Osteocyte (in vitro differentiated cells): Measurements from ENCODE around the gene MRPL52. TPM values are rescaled to one million over a fixed set of nuclear protein-coding genes. Genes with fewer than 3 reads are reported as not detected.

ENCODE experiments used
- DNase-seq: peaks from one replicate; pipeline ENCODE4 v3.0.0; 2021; ENCODE audit warnings: mixed read lengths; ENCODE audit not compliant: unreplicated experiment; ENCODE audit errors: extremely low spot score
- H3K27ac Mint-ChIP-seq: one replicate; pipeline ENCODE4 v1.8.0; 2021; ENCODE audit warnings: mild to moderate bottlenecking, mixed read lengths; ENCODE audit not compliant: unreplicated experiment
- H3K27me3 Mint-ChIP-seq: one replicate; pipeline ENCODE4 v1.8.0; 2021; ENCODE audit warnings: mixed read lengths; ENCODE audit not compliant: unreplicated experiment
- H3K36me3 Mint-ChIP-seq: one replicate; pipeline ENCODE4 v1.8.0; 2021; ENCODE audit warnings: mixed read lengths; ENCODE audit not compliant: unreplicated experiment
- H3K4me1 Mint-ChIP-seq: one replicate; pipeline ENCODE4 v1.8.0; 2021; ENCODE audit warnings: mixed read lengths; ENCODE audit not compliant: unreplicated experiment
- H3K4me3 Mint-ChIP-seq: one replicate; pipeline ENCODE4 v1.8.0; 2021; ENCODE audit warnings: mild to moderate bottlenecking, moderate library complexity, mixed read lengths; ENCODE audit not compliant: unreplicated experiment
- H3K9me3 Mint-ChIP-seq: one replicate; pipeline ENCODE4 v1.8.0; 2021; ENCODE audit warnings: mixed read lengths; ENCODE audit not compliant: unreplicated experiment
- CTCF ChIP-seq: fragments of 200-600 bp; sonication (generic); IDR thresholded peaks from 2 replicates; pipeline ENCODE4 v1.5.0; 2021; ENCODE audit warnings: antibody characterized with exemption, mild to moderate bottlenecking, moderate library complexity
- total RNA-seq: library from RNA; stranded (reverse); gene quantifications from 2 replicates; pipeline ENCODE4 v1.2.1, GENCODE V29; 2021

The MRPL52 gene
- total RNA-seq, 1 donor from 2014 or later: 74.7 TPM

- Mint-ChIP-seq H3K27ac (no peak overlapping the region), H3K9me3 (no peaks in the 10 kb centered on the region), H3K4me1 (peaks cover 9% of the 10 kb centered on the region), H3K27me3 (no peaks in the 10 kb centered on the region), H3K36me3 (no peaks in the 10 kb centered on the region), H3K4me3 (no peak overlapping the region)
- no peak for TF ChIP-seq CTCF
- DNase-seq: no peak
These were observed 18.0 kb upstream of the MRPL52 start for GRCh38 chr14:22811722-22812121.

GRCh38 chr14:22812744-22813143, 16.9 kb upstream of the MRPL52 start:
- Mint-ChIP-seq H3K9me3 (no peaks in the 10 kb centered on the region), H3K4me3 (no peak overlapping the region), H3K4me1 (peaks cover 9% of the 10 kb centered on the region), H3K27ac (no peak overlapping the region), H3K27me3 (no peaks in the 10 kb centered on the region), H3K36me3 (no peaks in the 10 kb centered on the region)
- DNase-seq: no peak
- TF ChIP-seq CTCF: no peak

- Mint-ChIP-seq H3K4me1 (peaks cover 11% of the 10 kb centered on the region), H3K27me3 (no peaks in the 10 kb centered on the region), H3K4me3 (no peak overlapping the region), H3K36me3 (no peaks in the 10 kb centered on the region), H3K27ac (no peak overlapping the region), H3K9me3 (no peaks in the 10 kb centered on the region)
- no peak for TF ChIP-seq CTCF
- no peak for DNase-seq
These were observed 16.5 kb upstream of the MRPL52 start for GRCh38 chr14:22813145-22813544.

- no peak overlapping the region for H3K4me3 Mint-ChIP-seq
- TF ChIP-seq CTCF: no peak
- no peaks in the 10 kb centered on the region for H3K9me3 Mint-ChIP-seq
- no peaks in the 10 kb centered on the region for H3K36me3 Mint-ChIP-seq
- no peak overlapping the region for H3K27ac Mint-ChIP-seq
- no peak for DNase-seq
- peaks cover 18% of the 10 kb centered on the region for H3K4me1 Mint-ChIP-seq
- H3K27me3 Mint-ChIP-seq: no peaks in the 10 kb centered on the region
These were observed 15.3 kb upstream of the MRPL52 start for GRCh38 chr14:22814373-22814772.

- Mint-ChIP-seq H3K4me1 (peaks cover 26% of the 10 kb centered on the region), H3K27ac (no peak within 1 kb of the TSS), H3K9me3 (no peaks in the 10 kb centered on the region), H3K36me3 (no peaks in the 10 kb centered on the region), H3K27me3 (no peaks in the 10 kb centered on the region), H3K4me3 (no peak within 1 kb of the TSS)
- no peak for TF ChIP-seq CTCF
- no peak for DNase-seq
These were observed 14.6 kb upstream of the MRPL52 start, which contains the start of gene SLC7A7 for GRCh38 chr14:22814941-22815713. Gene SLC7A7 (minus strand): TSS chr14:22815435. CDS start chr14:22813398, 2,037 bp downstream.
